Uterus (tissue), 4 donors: Measurements from ENCODE around the gene CASP5. TPM values are rescaled to one million over a fixed set of nuclear protein-coding genes. Genes with fewer than 3 reads are reported as not detected.
"Not testable (repeated sequence)": the region's sequence is repeated elsewhere in the genome, so short reads cannot be mapped to it uniquely, and the experiment has no call there.

Experiments used
- DNase-seq, 2 donors: peaks; one replicate each; pipeline ENCODE4 v3.0.0-alpha.2; 2019 to 2020
- H3K27ac ChIP-seq, 2 donors: fragments of 200-600 bp; sonication (generic); 1 replicate in 1 of 2; 2 replicates in 1 of 2; pipeline ENCODE4 v1.5.1; 2016 to 2018
- H3K27me3 ChIP-seq, 2 donors: fragments of 200-600 bp; sonication (generic); one replicate each; pipeline ENCODE4 v1.5.1; 2018 to 2019; ENCODE audit warnings: control low read depth in 1 of 2
- H3K36me3 ChIP-seq, 2 donors: fragments of 200-600 bp; sonication (generic); one replicate each; pipeline ENCODE4 v1.5.1; 2019; ENCODE audit warnings: control low read depth in 1 of 2
- H3K4me1 ChIP-seq, 2 donors: fragments of 200-600 bp; sonication (generic); one replicate each; pipeline ENCODE4 v1.5.1; 2018 to 2019; ENCODE audit warnings: control low read depth in 1 of 2
- H3K4me3 ChIP-seq, 2 donors: fragments of 200-600 bp; sonication (generic); 1 replicate in 1 of 2; 2 replicates in 1 of 2; pipeline ENCODE4 v1.5.1; 2018 to 2019; ENCODE audit warnings: mild to moderate bottlenecking in 1 of 2
- H3K9me3 ChIP-seq, 2 donors: fragments of 200-600 bp; sonication (generic); one replicate each; pipeline ENCODE4 v1.5.1; 2019; ENCODE audit warnings: control low read depth in 1 of 2
- CTCF ChIP-seq, 4 experiments: fragments of 200-600 bp in 2 of 4; fragments of 450-650 bp in 2 of 4; sonication (generic) in 2 of 4; IDR thresholded peaks; one replicate each; pipeline ENCODE4 v1.5.1; 2016 to 2019; ENCODE audit warnings: antibody characterized with exemption in 4 of 4, mild to moderate bottlenecking in 2 of 4, moderate library complexity in 1 of 4
- POLR2A ChIP-seq, 2 donors: fragments of 450-650 bp; IDR thresholded peaks; one replicate each; pipeline ENCODE4 v1.6.1; 2016; ENCODE audit warnings: antibody characterized with exemption in 2 of 2, mild to moderate bottlenecking in 1 of 2, moderate library complexity in 1 of 2
- intact Hi-C: fragments of 100-400 bp; cut with DNase I; formaldehyde crosslinking; loops from one replicate; pipeline ENCODE4 v1.15.1; 2023; ENCODE audit warnings: low total_unique reads
- total RNA-seq, 4 donors: library from RNA; depleted of rRNA in 3 of 4; stranded (reverse); fragments of >200 nt in 3 of 4; gene quantifications; one replicate each; pipeline versions ENCODE4 v1.1.0 to v1.2.4, GENCODE V29; 2014 to 2023
- donor health status: DM: yes; HTN: yes; CAD: no.

CASP5 gene
- not detected for total RNA-seq

- TF ChIP-seq CTCF (IDR thresholded peaks at IDR 0.05) = no peak
- TF ChIP-seq POLR2A (IDR thresholded peaks at IDR 0.05) = no peak
- H3K4me3 ChIP-seq = no peak within 1 kb of the TSS
- H3K36me3 ChIP-seq = no peaks in the 10 kb centered on the region
- no peak within 1 kb of the TSS for H3K27ac ChIP-seq
- intact Hi-C loops = no loop called here
- H3K4me1 ChIP-seq = no peaks in the 10 kb centered on the region
- no peak for DNase-seq
- no peaks in the 10 kb centered on the region for H3K27me3 ChIP-seq
- H3K9me3 ChIP-seq = no peaks in the 10 kb centered on the region
These were observed at the start of gene CASP5 for GRCh38 chr11:105023003-105023402. CASP5 (minus strand) TSS chr11:105023168; CDS start chr11:105023136, 32 bp downstream.

GRCh38 chr11:105072080-105072479, 49.1 kb upstream of the CASP5 start:
- DNase-seq, H3K4me1 ChIP-seq, H3K27me3 ChIP-seq, intact Hi-C loops, H3K4me3 ChIP-seq, H3K27ac ChIP-seq, H3K9me3 ChIP-seq, H3K36me3 ChIP-seq: not testable (repeated sequence)

GRCh38 chr11:105071089-105071732, 48.2 kb upstream of the CASP5 start:
- no peaks in the 10 kb centered on the region for H3K36me3 ChIP-seq
- no peak overlapping the region for H3K4me3 ChIP-seq
- intact Hi-C loops = no loop called here
- no peak overlapping the region for H3K27ac ChIP-seq
- no peaks in the 10 kb centered on the region for H3K9me3 ChIP-seq
- H3K4me1 ChIP-seq = no peaks in the 10 kb centered on the region
- DNase-seq = no peak
- TF ChIP-seq POLR2A (IDR thresholded peaks at IDR 0.05) (no peak), CTCF (IDR thresholded peaks at IDR 0.05) (no peak)
- H3K27me3 ChIP-seq = no peaks in the 10 kb centered on the region

GRCh38 chr11:105070306-105070705, 47.3 kb upstream of the CASP5 start:
- H3K27me3 ChIP-seq = no peaks in the 10 kb centered on the region

GRCh38 chr11:105069749-105070148, 46.8 kb upstream of the CASP5 start:
- H3K27me3 ChIP-seq, H3K9me3 ChIP-seq, intact Hi-C loops, H3K4me1 ChIP-seq, H3K4me3 ChIP-seq, H3K27ac ChIP-seq, DNase-seq, H3K36me3 ChIP-seq: not testable (repeated sequence)

More at GRCh38 chr11:105070306-105070705, 47.3 kb upstream of the CASP5 start:
- Histone ChIP-seq H3K36me3 (no peaks in the 10 kb centered on the region), H3K4me1 (no peaks in the 10 kb centered on the region), H3K4me3 (no peak overlapping the region), H3K27ac (no peak overlapping the region), H3K9me3 (no peaks in the 10 kb centered on the region)
- TF ChIP-seq POLR2A (IDR thresholded peaks at IDR 0.05) = no peak
- no peak for TF ChIP-seq CTCF (IDR thresholded peaks at IDR 0.05)
- intact Hi-C loops = no loop called here
- DNase-seq = no peak

GRCh38 chr11:105063245-105063941, 40.4 kb upstream of the CASP5 start:
- intact Hi-C loops, H3K36me3 ChIP-seq, DNase-seq, H3K9me3 ChIP-seq, H3K27ac ChIP-seq, H3K4me3 ChIP-seq, H3K27me3 ChIP-seq, H3K4me1 ChIP-seq: not testable (repeated sequence)
